CD14-positive monocyte (primary cell): ENCODE results near the gene PSMD7. TPM values are rescaled to one million over a fixed set of nuclear protein-coding genes. Genes with fewer than 3 reads are reported as not detected.

Experiments used
- DNase-seq, 3 donors: peaks; one replicate each; pipeline ENCODE4 v3.0.0-alpha.2; 2011 to 2022
- H2AFZ ChIP-seq: 2 replicates; pipeline ENCODE4 v1.6.0; 2012; ENCODE audit warnings: mild to moderate bottlenecking, low read depth, low read length, inconsistent platforms; ENCODE audit not compliant: insufficient read depth, poor library complexity, severe bottlenecking
- H3K27ac ChIP-seq, 2 donors: 1 replicate in 1 of 2; 2 replicates in 1 of 2; pipeline ENCODE4 v1.5.1; 2012 to 2013; ENCODE audit warnings: low read length in 2 of 2, control low read depth in 1 of 2, inconsistent platforms in 1 of 2, low read depth in 1 of 2, mild to moderate bottlenecking in 1 of 2
- H3K27me3 ChIP-seq, 2 donors: one replicate each; pipeline versions ENCODE4 v1.6.0 to v1.6.1; 2011 to 2013; ENCODE audit warnings: low read length in 2 of 2; ENCODE audit not compliant: control insufficient read depth in 2 of 2, insufficient read depth in 2 of 2
- H3K36me3 ChIP-seq, 2 donors: replicated peaks in 1 of 2; 1 replicate in 1 of 2; 2 replicates in 1 of 2; pipeline versions ENCODE4 v1.5.1 to v1.6.1; 2012 to 2013; ENCODE audit warnings: low read length in 2 of 2, control low read depth in 1 of 2, inconsistent platforms in 1 of 2, mild to moderate bottlenecking in 1 of 2; ENCODE audit not compliant: insufficient read depth in 2 of 2, control insufficient read depth in 1 of 2
- H3K4me1 ChIP-seq, 2 donors: 1 replicate in 1 of 2; 2 replicates in 1 of 2; pipeline versions ENCODE4 v1.5.1 to v1.6.1; 2012 to 2013; ENCODE audit warnings: low read length in 2 of 2, control low read depth in 1 of 2, inconsistent platforms in 1 of 2, mild to moderate bottlenecking in 1 of 2, moderate library complexity in 1 of 2; ENCODE audit not compliant: insufficient read depth in 2 of 2, control insufficient read depth in 1 of 2
- H3K4me2 ChIP-seq: replicated peaks from 2 replicates; pipeline ENCODE3; 2012; ENCODE audit warnings: low read length, moderate library complexity, mild to moderate bottlenecking; ENCODE audit not compliant: poor library complexity, severe bottlenecking; ENCODE audit errors: extremely low read depth
- H3K4me3 ChIP-seq, 3 experiments: fragments of 200-600 bp in 1 of 3; sonication (generic) in 1 of 3; replicated peaks in 1 of 3; 1 replicate in 2 of 3; 2 replicates in 1 of 3; pipeline ENCODE4 v1.5.1; 2011 to 2013; ENCODE audit warnings: low read length in 3 of 3, mild to moderate bottlenecking in 3 of 3, control low read depth in 2 of 3, low read depth in 2 of 3, inconsistent platforms in 1 of 3, moderate library complexity in 1 of 3
- H3K79me2 ChIP-seq: 2 replicates; pipeline ENCODE4 v1.6.0; 2012; ENCODE audit warnings: mild to moderate bottlenecking, control low read depth, inconsistent platforms, low read length, moderate library complexity; ENCODE audit not compliant: insufficient read depth
- H3K9ac ChIP-seq: 2 replicates; pipeline ENCODE4 v1.6.0; 2017; ENCODE audit warnings: low read length, mild to moderate bottlenecking; ENCODE audit not compliant: insufficient read depth, poor library complexity, severe bottlenecking
- H3K9me3 ChIP-seq, 2 donors: replicated peaks in 1 of 2; 1 replicate in 1 of 2; 2 replicates in 1 of 2; pipeline versions ENCODE4 v1.5.1 to v1.6.1; 2012 to 2013; ENCODE audit warnings: low read length in 2 of 2, control low read depth in 1 of 2; ENCODE audit not compliant: control insufficient read depth in 1 of 2, insufficient read depth in 1 of 2
- H4K20me1 ChIP-seq: 2 replicates; pipeline ENCODE4 v1.6.0; 2012; ENCODE audit warnings: mild to moderate bottlenecking, low read length, control low read depth, moderate library complexity; ENCODE audit not compliant: insufficient read depth
- H3K27ac Mint-ChIP-seq, 7 donors: one replicate each; pipeline ENCODE4 v1.8.0; 2020; ENCODE audit warnings: mild to moderate bottlenecking in 7 of 7, mixed read lengths in 7 of 7, moderate library complexity in 6 of 7, inconsistent platforms in 2 of 7
- H3K27me3 Mint-ChIP-seq, 3 donors: one replicate each; pipeline ENCODE4 v1.8.0; 2021 to 2022; ENCODE audit warnings: low read depth in 3 of 3, mild to moderate bottlenecking in 3 of 3, mixed read lengths in 3 of 3, moderate library complexity in 3 of 3, inconsistent platforms in 1 of 3
- H3K36me3 Mint-ChIP-seq, 2 donors: one replicate each; pipeline ENCODE4 v1.8.0; 2020; ENCODE audit warnings: mixed read lengths in 2 of 2, inconsistent platforms in 1 of 2, mild to moderate bottlenecking in 1 of 2
- H3K4me1 Mint-ChIP-seq: one replicate; pipeline ENCODE4 v1.8.0; 2020; ENCODE audit warnings: mild to moderate bottlenecking, mixed read lengths
- H3K4me3 Mint-ChIP-seq, 2 donors: one replicate each; pipeline ENCODE4 v1.8.0; 2020; ENCODE audit warnings: mild to moderate bottlenecking in 2 of 2, mixed read lengths in 2 of 2, moderate library complexity in 1 of 2
- H3K9me3 Mint-ChIP-seq, 7 donors: one replicate each; pipeline ENCODE4 v1.8.0; 2020 to 2022; ENCODE audit warnings: mixed read lengths in 7 of 7, mild to moderate bottlenecking in 6 of 7, moderate library complexity in 6 of 7, inconsistent platforms in 2 of 7
- CTCF ChIP-seq: fragments of 200-600 bp; IDR thresholded peaks from one replicate; pipeline ENCODE4 v1.8.0; 2022; ENCODE audit warnings: antibody characterized with exemption, mild to moderate bottlenecking
- WGBS: methylation state at CpG from one replicate; pipeline ENCODE4 v1.1.5; 2013; ENCODE audit warnings: missing lambda C conversion rate; ENCODE audit not compliant: insufficient coverage; 5-methylcytosine and 5-hydroxymethylcytosine counted together
- intact Hi-C, 2 donors: fragments of 100-400 bp; cut with micrococcal nuclease; formaldehyde crosslinking; loops; one replicate each; pipeline versions ENCODE4 v1.15.0 to v1.15.1; 2023
- polyA plus RNA-seq, 3 donors: library from polyadenylated mRNA; depleted of rRNA in 1 of 3; unstranded in 2 of 3; stranded (reverse) in 1 of 3; fragments of 300-500 nt in 2 of 3; fragments of >200 nt in 1 of 3; fragmentation: Illumina TruSeq in 2 of 3; gene quantifications; 1 replicate in 2 of 3; 2 replicates in 1 of 3; pipeline ENCODE4 v1.2.3, GENCODE V29; 2012 to 2021

PSMD7 gene
- polyA plus RNA-seq, 3 donors = 61.3 to 118 (median 96.7) TPM

- no peaks in the 10 kb centered on the region for H3K4me1 ChIP-seq
- no peak for DNase-seq
- Mint-ChIP-seq H3K27me3 (peaks cover 0 to 3% (median 0%) of the 10 kb centered on the region in 3 donors), H3K4me1 (no peaks in the 10 kb centered on the region), H3K9me3 (peaks cover 0 to 1% (median 0%) of the 10 kb centered on the region in 7 donors), H3K27ac (no peak overlapping the region), H3K4me3 (no peak overlapping the region), H3K36me3 (peaks cover 3 to 8% of the 10 kb centered on the region in 2 donors)
- H3K27ac ChIP-seq = no peak overlapping the region
- H3K4me3 ChIP-seq = no peak overlapping the region
- no peak overlapping the region for H3K9ac ChIP-seq
- H3K79me2 ChIP-seq = no peaks in the 10 kb centered on the region
- no peak for TF ChIP-seq CTCF
- H3K27me3 ChIP-seq = no peaks in the 10 kb centered on the region
- intact Hi-C loops = no loop called here
- 96% methylated on average over 7 of the region's 7 CpGs for WGBS
- H3K36me3 ChIP-seq = no peaks in the 10 kb centered on the region
- no peaks in the 10 kb centered on the region for H3K9me3 ChIP-seq
- H3K4me2 ChIP-seq = no peak overlapping the region
- H2AFZ ChIP-seq = no peak overlapping the region
- H4K20me1 ChIP-seq = no peaks in the 10 kb centered on the region
Observed at GRCh38 chr16:74315059-74315458, 18.4 kb downstream of the PSMD7 start.

GRCh38 chr16:74320707-74321106, 24.1 kb downstream of the PSMD7 start:
- H4K20me1 ChIP-seq = no peaks in the 10 kb centered on the region
- WGBS = 92% methylated on average over 4 of the region's 6 CpGs

More at GRCh38 chr16:74320707-74321106, 24.1 kb downstream of the PSMD7 start:
- H3K27me3 ChIP-seq = no peaks in the 10 kb centered on the region
- peaks cover 0 to 3% (median 0%) of the 10 kb centered on the region in 3 donors for H3K27me3 Mint-ChIP-seq
- no peak for DNase-seq
- H3K27ac Mint-ChIP-seq = no peak overlapping the region
- no peak overlapping the region for H3K4me3 ChIP-seq
- no peak overlapping the region for H3K27ac ChIP-seq
- peaks cover 8 to 9% of the 10 kb centered on the region in 2 donors for H3K36me3 ChIP-seq
- no peaks in the 10 kb centered on the region for H3K9me3 ChIP-seq
- H3K4me1 ChIP-seq = no peaks in the 10 kb centered on the region
- no peaks in the 10 kb centered on the region for H3K79me2 ChIP-seq
- H2AFZ ChIP-seq = no peak overlapping the region
- H3K4me1 Mint-ChIP-seq = no peaks in the 10 kb centered on the region
- H3K36me3 Mint-ChIP-seq = peaks cover 9 to 22% of the 10 kb centered on the region in 2 donors
- intact Hi-C loops = no loop called here
- H3K4me3 Mint-ChIP-seq = no peak overlapping the region
- H3K9me3 Mint-ChIP-seq = no peaks in the 10 kb centered on the region
- no peak overlapping the region for H3K9ac ChIP-seq
- no peak overlapping the region for H3K4me2 ChIP-seq
- TF ChIP-seq CTCF = no peak
